Erythroblast (primary cell): Measurements from ENCODE around the gene TATDN3.

ENCODE experiments used
- GATA1 ChIP-seq: IDR thresholded peaks from 2 replicates; pipeline ENCODE4 v1.6.1; 2011; ENCODE audit warnings: low read depth, mild to moderate bottlenecking, control low read depth, low read length, moderate library complexity
- POLR2A ChIP-seq: IDR thresholded peaks from 2 replicates; pipeline ENCODE4 v1.6.1; 2011; ENCODE audit warnings: mild to moderate bottlenecking, low read length

DNA sequence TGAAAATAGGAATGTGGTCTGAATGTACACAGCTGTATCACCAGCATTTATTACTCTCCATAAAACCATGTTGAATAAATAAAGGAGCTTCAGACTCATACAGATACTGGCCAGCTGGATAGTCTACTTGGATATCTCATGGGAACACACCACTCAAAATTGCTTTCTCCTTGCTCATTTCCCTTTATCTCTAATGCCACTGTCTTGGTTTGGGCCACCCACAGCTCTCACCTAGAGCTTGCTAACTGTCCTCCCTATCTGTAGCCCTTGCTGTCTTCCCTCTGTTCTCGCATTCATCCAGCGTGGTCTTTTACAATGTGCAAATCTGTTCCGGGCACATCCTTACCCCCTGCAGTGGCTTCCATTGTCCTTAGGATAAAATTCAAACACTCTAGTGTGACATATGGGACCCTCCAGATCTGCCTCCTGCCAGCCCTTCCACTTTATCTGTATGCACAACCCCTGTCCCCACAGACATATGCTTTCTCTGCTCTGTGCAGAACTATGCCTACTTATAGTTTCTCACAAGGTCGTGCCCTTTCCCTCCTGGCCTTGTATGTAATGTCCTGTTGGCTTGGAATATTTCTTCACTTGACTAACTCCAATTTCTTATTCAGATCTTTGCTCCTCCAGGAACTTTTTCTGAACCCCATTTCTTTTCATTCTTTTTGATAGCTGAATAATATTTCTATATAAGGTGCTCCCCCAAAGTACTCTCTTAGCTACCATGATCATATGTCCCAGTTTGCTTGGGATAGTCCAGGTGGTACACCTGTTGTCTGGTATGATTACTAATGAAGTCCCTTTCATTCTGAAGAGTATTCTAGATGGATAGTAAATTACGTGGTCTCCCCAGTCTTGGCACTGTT, 69.3 kb downstream of the TATDN3 start:
- no peak for TF ChIP-seq POLR2A
- TF ChIP-seq GATA1, result peak; percentile 11
